Ovary (tissue), 9 donors: ENCODE measurements around the gene GUCA1A. TPM values are rescaled to one million over a fixed set of nuclear protein-coding genes. Genes with fewer than 3 reads are reported as not detected.

Experiments
- DNase-seq, 5 donors: peaks; one replicate each; pipeline ENCODE4 v3.0.0-alpha.2; 2019 to 2020
- H3K27ac ChIP-seq, 2 donors: fragments of 200-600 bp; one replicate each; pipeline versions ENCODE4 v1.5.1 to v1.8.0; 2019 to 2022
- H3K27me3 ChIP-seq: fragments of 200-600 bp; one replicate; pipeline ENCODE4 v1.8.0; 2022
- H3K36me3 ChIP-seq: fragments of 200-600 bp; sonication (generic); one replicate; pipeline ENCODE4 v1.5.1; 2019
- H3K4me1 ChIP-seq: one replicate; pipeline ENCODE4 v1.8.1; 2013; ENCODE audit warnings: mild to moderate bottlenecking, moderate library complexity; ENCODE audit not compliant: insufficient read depth
- H3K4me3 ChIP-seq: fragments of 200-600 bp; sonication (generic); one replicate; pipeline ENCODE4 v1.5.1; 2017
- H3K9me3 ChIP-seq, 2 donors: fragments of 200-600 bp in 1 of 2; sonication (generic) in 1 of 2; one replicate each; pipeline versions ENCODE4 v1.5.1 to v1.8.1; 2013 to 2019; ENCODE audit warnings: mild to moderate bottlenecking in 1 of 2, moderate library complexity in 1 of 2
- EP300 ChIP-seq: sonication (generic); formaldehyde crosslinking; IDR thresholded peaks from one replicate; pipeline ENCODE4 v1.6.1; 2017; ENCODE audit warnings: antibody characterized with exemption
- POLR2A ChIP-seq: fragments of 450-650 bp; IDR thresholded peaks from one replicate; pipeline ENCODE4 v1.6.1; 2017; ENCODE audit warnings: antibody characterized with exemption, mild to moderate bottlenecking, moderate library complexity
- WGBS, 3 donors: extraction: QIAGEN DNeasy Blood & Tissue Kit in 1 of 3; methylation state at CpG; one replicate each; pipeline versions ENCODE4 v1.1.5 to v1.1.7; 2013 to 2017; 5-methylcytosine and 5-hydroxymethylcytosine counted together
- intact Hi-C, 4 donors: fragments of 100-400 bp; cut with DNase I; formaldehyde crosslinking; loops; one replicate each; pipeline versions ENCODE4 v1.11.0 to v1.15.1; 2022 to 2023
- polyA plus RNA-seq, 2 donors: library from polyadenylated mRNA; stranded (reverse); fragments of 200-250 nt in 1 of 2; fragments of 350-450 nt in 1 of 2; fragmentation: Illumina TruSeq in 1 of 2; extraction: RNeasy Lipid Tissue Mini Kit (QIAGEN cat#74804) in 1 of 2; gene quantifications; one replicate each; pipeline ENCODE4 v1.2.3, GENCODE V29; 2013 to 2014
- total RNA-seq, 7 donors: library from RNA; depleted of rRNA in 2 of 7; stranded (reverse); fragments of >200 nt in 2 of 7; fragmentation: NEBNext Ultra II Directional in 3 of 7; extraction: Animal tissue kit (Norgen Biotek cat#: 25700) in 3 of 7; gene quantifications; one replicate each; pipeline versions ENCODE4 v1.1.0 to v1.2.4, GENCODE V29; 2016 to 2023
- TF ChIP-seq, protein P1 (sequence below), 3 donors: fragments of 450-650 bp in 2 of 3; fragments of 200-600 bp in 1 of 3; IDR thresholded peaks; one replicate each; pipeline versions ENCODE4 v1.5.1 to v1.8.0; 2016 to 2022; ENCODE audit warnings: antibody characterized with exemption in 3 of 3, mild to moderate bottlenecking in 1 of 3
- donor health status: DM: no; HTN: no; CAD: no; lungs with moderate emphysema.
- donor health status: DM: no; HTN: no; CAD: no.
- donor health status: Bipolar disorder and iron deficiency.
- donor health status: DM: yes; HTN: yes; CAD: no.
- donor health status: DM: no; HTN: no; CAD: no.
- donor health status: DM: yes; HTN: yes; CAD: no.

Gene GUCA1A
- total and polyA plus RNA-seq, 9 donors = 0.06 TPM; not detected in 8

DNA sequence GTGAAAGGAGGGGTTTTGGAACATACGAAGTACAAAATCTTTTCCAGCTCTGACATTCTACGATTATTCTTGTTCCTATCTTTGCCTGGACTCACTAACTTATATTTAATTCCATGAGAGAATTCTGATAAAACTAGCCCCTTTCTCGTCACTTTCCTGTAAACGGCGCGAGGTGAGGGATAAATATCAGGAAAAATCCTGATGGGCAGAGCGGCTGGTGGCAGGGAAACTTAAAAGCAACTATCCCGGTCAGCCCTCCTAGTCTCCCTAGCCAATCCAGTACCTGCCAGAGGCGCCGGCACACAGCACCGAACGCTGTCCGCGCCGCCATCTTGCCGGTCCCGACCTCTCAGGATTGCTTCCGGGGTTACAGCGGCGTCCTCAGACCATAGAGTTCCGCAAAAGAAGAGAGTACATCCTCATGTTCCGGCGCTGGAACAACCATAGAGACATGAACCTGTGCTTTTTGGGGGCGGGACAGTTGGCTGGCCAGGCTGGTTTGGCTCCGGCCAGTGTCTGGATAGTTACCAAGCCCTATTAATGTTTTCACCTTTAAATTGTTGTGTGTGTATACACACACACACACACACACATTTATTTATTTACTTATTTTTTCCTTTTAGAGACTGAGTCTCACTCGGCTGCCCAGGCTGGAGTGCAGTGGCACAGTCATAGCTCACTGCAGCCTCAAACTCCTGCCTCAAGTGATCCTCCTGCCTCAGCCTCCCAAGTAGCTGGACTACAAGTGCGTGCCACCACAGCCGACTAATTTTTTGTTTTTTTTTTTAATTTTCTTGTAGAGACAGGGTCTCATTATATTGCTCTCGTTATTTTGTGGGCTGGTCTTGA, 44.6 kb downstream of the GUCA1A start, which contains the start of gene MRPS10:
Gene MRPS10 (minus strand): TSS at position 343 of the 849 bp plus-strand sequence. CDS start 12 bp downstream, at position 331.
- 6 to 8% (median 7%) methylated on average over 29 of the region's 29 CpGs for WGBS, 3 donors
- peaks cover 6% of the 10 kb centered on the region for H3K4me1 ChIP-seq
- TF ChIP-seq POLR2A (peak; percentile 89), EP300 (no peak)
- no peak within 1 kb of the TSS for H3K27ac ChIP-seq
- peaks cover 2% of the 10 kb centered on the region for H3K36me3 ChIP-seq
- no peaks in the 10 kb centered on the region for H3K9me3 ChIP-seq
- H3K27me3 ChIP-seq = no peaks in the 10 kb centered on the region
- intact Hi-C loops = loop anchor here in 1 of 4 donors (5.0 kb wide), 1 partner anchor 315 kb away; no protein-coding TSS in a partner anchor
- DNase-seq = peak; percentile 89 to 93 (median 91)
- peak within 1 kb of the TSS; percentile 73 for H3K4me3 ChIP-seq

DNA sequence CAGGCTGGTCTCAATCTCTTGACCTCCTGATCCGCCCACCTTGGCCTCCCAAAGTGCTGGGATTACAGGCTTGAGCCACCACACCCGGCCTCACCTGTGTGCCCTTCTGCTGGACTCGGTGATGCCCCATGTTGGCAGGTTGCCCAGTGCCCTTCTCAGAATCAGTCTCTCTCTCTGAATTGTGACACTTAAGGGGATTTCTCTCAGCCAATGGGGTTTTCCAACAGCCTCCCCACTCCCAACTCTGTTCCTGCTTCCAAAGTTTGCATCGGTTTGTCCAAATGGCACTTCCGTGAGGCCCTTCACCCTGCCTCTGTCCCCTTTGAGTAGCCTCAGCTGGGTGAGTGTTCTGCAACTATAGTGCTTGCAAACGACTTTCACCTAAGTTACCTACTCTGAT, 47.6 kb downstream of the GUCA1A start:
- no peak for DNase-seq
- H3K4me1 ChIP-seq = peaks cover 5% of the 10 kb centered on the region
- H3K9me3 ChIP-seq = no peaks in the 10 kb centered on the region
- TF ChIP-seq EP300 (no peak), POLR2A (no peak)
- TF ChIP-seq, protein P1, sequence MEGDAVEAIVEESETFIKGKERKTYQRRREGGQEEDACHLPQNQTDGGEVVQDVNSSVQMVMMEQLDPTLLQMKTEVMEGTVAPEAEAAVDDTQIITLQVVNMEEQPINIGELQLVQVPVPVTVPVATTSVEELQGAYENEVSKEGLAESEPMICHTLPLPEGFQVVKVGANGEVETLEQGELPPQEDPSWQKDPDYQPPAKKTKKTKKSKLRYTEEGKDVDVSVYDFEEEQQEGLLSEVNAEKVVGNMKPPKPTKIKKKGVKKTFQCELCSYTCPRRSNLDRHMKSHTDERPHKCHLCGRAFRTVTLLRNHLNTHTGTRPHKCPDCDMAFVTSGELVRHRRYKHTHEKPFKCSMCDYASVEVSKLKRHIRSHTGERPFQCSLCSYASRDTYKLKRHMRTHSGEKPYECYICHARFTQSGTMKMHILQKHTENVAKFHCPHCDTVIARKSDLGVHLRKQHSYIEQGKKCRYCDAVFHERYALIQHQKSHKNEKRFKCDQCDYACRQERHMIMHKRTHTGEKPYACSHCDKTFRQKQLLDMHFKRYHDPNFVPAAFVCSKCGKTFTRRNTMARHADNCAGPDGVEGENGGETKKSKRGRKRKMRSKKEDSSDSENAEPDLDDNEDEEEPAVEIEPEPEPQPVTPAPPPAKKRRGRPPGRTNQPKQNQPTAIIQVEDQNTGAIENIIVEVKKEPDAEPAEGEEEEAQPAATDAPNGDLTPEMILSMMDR (IDR thresholded peaks at IDR 0.05) = no peak
- no peak overlapping the region for H3K27ac ChIP-seq
- no peak overlapping the region for H3K4me3 ChIP-seq
- H3K27me3 ChIP-seq = no peaks in the 10 kb centered on the region
- no peaks in the 10 kb centered on the region for H3K36me3 ChIP-seq
- intact Hi-C loops = no loop called here
- 69 to 72% (median 71%) methylated on average over 6 of the region's 6 CpGs for WGBS, 3 donors

DNA sequence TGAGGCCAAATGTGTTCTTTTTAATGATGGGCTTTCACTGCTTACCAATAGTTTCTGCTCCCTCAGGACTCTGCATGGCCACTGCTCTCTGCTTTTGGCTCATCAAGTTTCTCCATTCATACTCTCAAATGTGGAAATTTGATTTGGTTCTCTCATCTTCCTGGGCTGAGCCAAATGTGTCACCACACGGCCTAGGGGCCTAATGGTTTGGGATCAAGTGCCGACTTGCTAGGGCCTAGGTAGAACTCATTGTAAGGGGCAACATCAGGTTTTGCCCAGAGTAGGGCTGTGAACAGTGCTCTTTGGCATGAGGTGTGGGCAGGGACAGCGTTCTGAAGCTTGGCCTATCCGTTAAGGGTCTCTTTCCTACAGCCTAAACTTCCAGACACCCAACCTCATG, 48.4 kb downstream of the GUCA1A start:
- peaks cover under 1% of the 10 kb centered on the region for H3K4me1 ChIP-seq
- no peak overlapping the region for H3K4me3 ChIP-seq
- TF ChIP-seq EP300 = no peak
- TF ChIP-seq, protein P1 (IDR thresholded peaks at IDR 0.05) = no peak
- TF ChIP-seq POLR2A = no peak
- WGBS, 3 donors = 81 to 91% (median 87%) methylated on average over 4 of the region's 4 CpGs
- H3K9me3 ChIP-seq = no peaks in the 10 kb centered on the region
- DNase-seq = no peak
- intact Hi-C loops = no loop called here
- H3K27ac ChIP-seq = no peak overlapping the region
- no peaks in the 10 kb centered on the region for H3K36me3 ChIP-seq
- no peaks in the 10 kb centered on the region for H3K27me3 ChIP-seq

DNA sequence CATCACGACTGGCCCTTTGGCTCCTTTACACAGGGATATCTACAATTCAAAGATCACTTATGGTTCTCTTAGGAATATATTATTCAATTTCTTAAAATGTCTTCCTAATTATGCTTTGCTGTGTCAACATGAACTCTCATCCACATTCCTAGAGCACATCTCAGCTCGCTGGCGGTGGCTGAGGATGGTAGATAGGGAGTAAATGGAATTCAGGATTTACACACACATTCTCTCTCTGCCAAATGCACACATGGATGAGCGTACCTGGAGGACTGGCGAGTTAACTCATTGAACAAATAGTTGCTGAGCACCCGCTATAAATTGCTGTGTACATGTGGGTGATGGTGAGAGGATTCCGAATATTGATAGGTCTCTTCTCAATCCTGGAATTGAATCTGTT, 49.3 kb downstream of the GUCA1A start:
- Histone ChIP-seq H3K9me3 (no peaks in the 10 kb centered on the region), H3K4me3 (no peak overlapping the region), H3K27ac (no peak overlapping the region), H3K27me3 (no peaks in the 10 kb centered on the region), H3K4me1 (no peaks in the 10 kb centered on the region), H3K36me3 (no peaks in the 10 kb centered on the region)
- TF ChIP-seq EP300 (no peak), POLR2A (no peak)
- TF ChIP-seq, protein P1 (IDR thresholded peaks at IDR 0.05) = no peak
- no peak for DNase-seq
- 48 to 75% (median 59%) methylated on average over 7 of the region's 7 CpGs for WGBS, 3 donors
- intact Hi-C loops = no loop called here
